Hematopoietic multipotent progenitor cell treated with erythropoietin and hydrocortisone succinate and interleukin-3 and kit ligand, for 8 days (in vitro differentiated cells): ENCODE results near the gene HSPB6.

ENCODE experiments used
- DNase-seq: peaks from one replicate; pipeline ENCODE4 v3.0.0-alpha.2; 2015

The HSPB6 gene

DNA sequence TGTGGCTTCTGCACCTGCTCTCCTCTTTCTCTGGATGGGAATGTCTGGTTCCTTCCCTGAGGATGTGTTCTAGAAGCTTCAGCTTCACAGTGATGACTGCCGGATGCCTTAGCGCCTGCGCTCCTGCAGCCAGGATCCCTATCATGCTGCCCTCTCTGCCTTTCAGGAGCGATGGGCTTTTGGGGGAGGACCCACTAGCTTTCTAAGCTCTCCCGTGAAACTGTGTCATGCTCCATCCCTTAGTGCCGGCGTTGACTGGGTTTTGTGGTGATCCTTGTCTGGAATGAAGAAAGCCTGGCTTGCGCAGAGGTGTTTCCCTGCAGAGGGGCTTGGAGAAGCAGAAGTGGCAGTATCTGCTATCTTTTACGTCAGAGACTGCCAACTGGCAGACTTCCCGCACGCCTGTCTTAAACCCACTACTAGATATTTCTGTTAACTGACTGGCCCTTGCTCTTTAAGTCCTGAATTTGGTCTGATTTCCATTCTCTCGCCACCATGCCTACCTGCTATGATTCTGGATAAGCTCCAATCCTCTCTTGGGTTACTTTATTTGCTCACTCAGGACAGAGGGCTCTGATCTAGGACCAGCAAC lies 42.8 kb downstream of the HSPB6 start:
- peak; percentile 60 for DNase-seq

DNA sequence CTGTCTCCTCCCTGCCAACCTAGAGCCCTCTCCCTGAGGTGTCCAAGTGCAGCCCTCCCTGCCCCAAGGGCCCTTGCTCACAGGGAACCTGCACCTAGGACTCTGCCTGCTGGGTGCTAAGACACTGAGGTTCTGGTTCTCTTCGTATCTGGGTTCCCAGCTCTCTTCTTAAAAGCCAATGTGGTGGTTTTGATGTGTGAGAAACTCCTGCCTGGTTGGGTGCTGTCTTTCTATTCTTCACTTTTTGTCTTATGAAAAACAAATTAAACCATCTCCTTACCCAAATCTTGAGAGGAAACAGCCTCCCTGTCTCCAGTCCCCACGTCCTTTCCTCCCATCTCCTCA lies 43.4 kb downstream of the HSPB6 start:
- DNase-seq: no peak

DNA sequence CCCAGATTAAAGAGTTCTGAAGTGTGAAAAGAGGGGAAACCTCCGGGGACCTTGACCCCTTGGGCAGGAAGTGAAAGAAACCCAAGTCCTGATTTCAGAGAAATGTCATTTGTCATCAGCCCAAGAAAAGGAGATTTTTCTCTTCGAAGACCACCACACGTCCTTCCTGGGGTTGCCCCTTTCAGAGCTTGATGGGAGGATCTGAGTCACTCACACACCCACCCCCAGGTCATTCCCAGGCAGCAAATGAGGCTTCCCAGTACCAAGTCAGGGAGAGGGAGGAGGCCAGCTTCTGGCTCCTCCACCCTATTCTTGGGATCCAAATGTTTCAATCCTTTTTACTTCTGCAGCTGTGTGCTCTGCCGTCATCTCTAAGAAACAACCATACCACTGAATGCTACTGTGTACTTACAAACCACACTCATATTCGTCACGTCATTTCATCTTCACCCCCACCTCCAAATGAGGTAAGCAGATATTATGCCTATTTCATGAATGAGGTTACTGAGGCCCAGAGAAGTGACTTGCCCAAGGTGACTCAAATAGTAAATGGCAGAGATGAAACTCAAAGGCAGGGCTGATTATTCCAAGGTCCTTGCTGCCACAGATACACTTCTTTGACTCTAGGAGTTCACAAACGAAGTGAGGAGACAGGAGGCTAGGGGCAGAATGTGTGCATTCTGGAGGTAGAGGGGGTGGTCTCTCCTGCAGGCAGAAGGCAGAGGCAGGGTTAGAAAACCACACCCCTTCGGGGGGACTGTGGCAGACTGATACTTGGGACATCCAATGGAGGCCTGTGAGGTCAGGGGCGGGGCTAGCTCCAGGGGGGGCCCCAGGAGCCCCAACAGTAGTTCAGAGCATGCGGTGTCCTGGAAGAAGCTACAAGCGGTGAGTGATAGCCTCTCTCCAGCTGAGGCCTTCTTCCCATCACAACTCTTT lies 44.0 kb downstream of the HSPB6 start:
- DNase-seq: peak; percentile 52

DNA sequence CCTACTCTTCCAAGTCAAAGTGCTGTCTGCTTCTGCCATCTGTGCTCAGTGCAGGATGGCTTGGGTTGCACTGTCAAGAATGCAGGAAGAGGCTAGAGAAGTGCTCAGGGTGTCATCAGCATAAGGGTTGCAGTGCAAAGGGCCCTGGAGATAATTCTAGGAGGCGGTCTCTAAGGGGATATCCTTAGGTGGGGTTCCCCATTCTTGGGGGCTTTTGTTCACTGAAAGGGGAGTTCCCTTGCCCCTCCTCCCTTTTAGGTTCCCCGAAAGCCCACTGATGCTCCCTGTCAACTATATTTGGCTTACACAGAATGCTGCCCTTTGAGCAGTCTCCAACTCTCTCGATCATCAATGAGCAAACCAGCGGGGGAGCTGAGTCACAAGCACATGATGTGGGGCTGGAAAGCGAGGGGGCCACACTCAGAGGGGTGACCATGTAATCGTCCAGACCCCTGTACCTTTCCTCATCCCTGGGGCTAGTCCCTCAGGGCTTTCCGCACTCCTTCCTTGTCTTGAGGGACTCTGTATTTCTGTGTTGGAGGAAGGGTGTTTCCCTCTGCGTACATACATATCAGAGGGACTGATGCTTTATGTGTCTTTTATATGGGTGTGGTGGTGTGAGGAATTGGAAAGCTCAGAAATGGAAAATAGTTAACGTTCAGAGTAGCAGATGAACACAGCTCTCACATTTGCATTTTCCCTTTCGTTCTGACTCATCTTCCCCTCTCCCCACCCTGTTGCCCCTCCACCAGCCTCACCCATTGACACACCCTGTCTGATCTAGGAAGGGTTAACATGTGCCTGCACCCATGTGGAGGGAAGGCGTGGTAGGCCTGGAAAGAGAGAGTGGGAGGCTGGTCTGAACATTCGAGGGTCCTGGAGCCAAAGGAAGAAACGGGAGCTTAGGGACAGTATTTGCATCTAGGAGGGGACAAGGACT lies 45.8 kb downstream of the HSPB6 start:
- peak; percentile 16 for DNase-seq

DNA sequence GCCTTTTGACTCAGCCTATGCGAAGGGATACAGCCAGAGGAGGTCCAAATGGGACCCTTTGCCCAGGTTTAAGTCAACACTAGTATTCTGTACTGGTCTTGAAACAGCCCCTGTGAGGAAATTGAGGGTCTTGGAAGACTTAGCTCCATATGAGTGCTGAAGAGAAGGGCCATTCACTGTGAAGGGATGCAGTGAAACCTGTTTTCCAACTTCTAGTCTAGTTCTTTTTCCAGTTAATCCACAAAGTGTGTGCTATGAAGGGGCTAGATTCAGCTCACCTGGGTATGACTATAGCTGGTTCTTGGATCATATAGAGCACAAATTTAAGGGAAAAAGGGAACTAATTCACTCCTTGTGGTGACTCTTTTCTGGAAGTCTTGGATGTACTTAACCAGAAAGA lies 48.4 kb downstream of the HSPB6 start:
- no peak for DNase-seq
